Measurements from ENCODE around the gene ABCC9.

ABCC9 gene

GRCh38 chr12:21865846-21866245 is 75.4 kb downstream of the ABCC9 start:
- no peak for DNase-seq

- DNase-seq = no peak
Observed at GRCh38 chr12:21860534-21860933, 80.7 kb downstream of the ABCC9 start.

- no peak for DNase-seq
Observed at GRCh38 chr12:21860128-21860527, 81.1 kb downstream of the ABCC9 start.

GRCh38 chr12:21852251-21852650 is 89.0 kb downstream of the ABCC9 start:
- DNase-seq = no peak

- no peak for DNase-seq
Observed at GRCh38 chr12:21851151-21851550, 90.1 kb downstream of the ABCC9 start.

- DNase-seq = no peak
Observed at GRCh38 chr12:21850419-21850818, 90.8 kb downstream of the ABCC9 start.

GRCh38 chr12:21849878-21850277 is 91.3 kb downstream of the ABCC9 start:
- DNase-seq = no peak

- DNase-seq = no peak
Observed at GRCh38 chr12:21848192-21848591, 93.0 kb downstream of the ABCC9 start.

GRCh38 chr12:21843795-21844194 is 97.4 kb downstream of the ABCC9 start:
- DNase-seq = no peak

- no peak for DNase-seq
Observed at GRCh38 chr12:21839776-21840175, 101.5 kb downstream of the ABCC9 start.

- no peak for DNase-seq
Observed at GRCh38 chr12:21837847-21838246, 103.4 kb downstream of the ABCC9 start.

GRCh38 chr12:21831791-21832344 is 109.4 kb downstream of the ABCC9 start:
- DNase-seq = no peak

GRCh38 chr12:21828779-21829178 is 112.4 kb downstream of the ABCC9 start:
- DNase-seq = no peak

- no peak for DNase-seq
Observed at GRCh38 chr12:21828136-21828775, 113.0 kb downstream of the ABCC9 start.

GRCh38 chr12:21827083-21827482 is 114.1 kb downstream of the ABCC9 start:
- DNase-seq = no peak

- DNase-seq = no peak
Observed at GRCh38 chr12:21826618-21826910, 114.7 kb downstream of the ABCC9 start.

GRCh38 chr12:21825886-21826617 is 115.2 kb downstream of the ABCC9 start:
- no peak for DNase-seq

GRCh38 chr12:21823581-21823980 is 117.6 kb downstream of the ABCC9 start:
- no peak for DNase-seq

- no peak for DNase-seq
Observed at GRCh38 chr12:21819678-21820077, 121.5 kb downstream of the ABCC9 start.

GRCh38 chr12:21819236-21819635 is 122.0 kb downstream of the ABCC9 start:
- no peak for DNase-seq

GRCh38 chr12:21818627-21819026 is 122.6 kb downstream of the ABCC9 start:
- no peak for DNase-seq

GRCh38 chr12:21815306-21816062 is 125.7 kb downstream of the ABCC9 start:
- no peak for DNase-seq

GRCh38 chr12:21814814-21815213 is 126.4 kb downstream of the ABCC9 start:
- no peak for DNase-seq

GRCh38 chr12:21814327-21814726 is 126.9 kb downstream of the ABCC9 start:
- DNase-seq = no peak

Measured in activated T-cell treated with anti-CD3 and anti-CD28 coated beads for 4 hours (primary cell).